ENCODE measurements around the gene SENP8.

Gene SENP8

DNA sequence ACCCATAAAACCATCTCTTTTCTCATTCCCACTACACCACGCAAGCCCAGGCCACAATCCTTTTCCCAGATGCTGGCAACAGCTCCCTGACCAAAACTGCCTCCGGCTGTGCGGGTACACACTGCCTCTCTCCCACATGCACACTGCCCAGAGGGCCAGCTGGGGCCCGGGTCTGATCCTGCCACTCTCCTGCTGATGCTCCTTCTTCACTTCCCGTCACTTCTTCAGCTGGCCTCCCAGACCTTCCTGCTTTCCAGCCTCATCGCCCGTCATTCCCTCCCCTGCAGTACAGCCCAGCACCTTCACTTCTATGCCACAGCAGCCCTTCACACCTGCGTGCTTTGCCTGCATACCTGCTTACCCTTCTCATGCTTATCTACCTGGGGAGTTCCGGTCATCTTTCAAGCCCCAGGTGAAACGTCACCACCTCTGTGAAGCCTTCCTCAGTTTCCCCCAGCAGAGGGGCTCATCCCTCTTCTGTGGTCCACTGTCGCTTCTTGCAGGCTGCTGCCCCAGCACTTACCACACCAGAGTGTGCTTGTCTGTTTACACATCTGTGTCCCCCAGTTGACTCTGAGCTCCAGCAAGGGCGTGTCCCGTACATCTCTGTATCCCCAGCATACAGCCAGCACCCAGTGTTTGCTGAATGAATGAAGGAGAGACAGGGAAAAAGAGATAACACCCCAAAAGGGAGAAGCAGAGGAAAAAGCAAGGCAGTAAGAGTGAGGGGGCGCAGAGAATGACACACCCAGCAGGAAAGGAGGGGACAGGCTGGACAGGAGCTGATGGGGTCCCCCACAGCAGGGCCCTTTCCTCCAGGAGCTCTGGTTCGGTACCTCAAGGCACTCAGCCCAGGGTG is 57.2 kb downstream of the SENP8 start:
- DNase-seq (ENCODE audit: low read depth in 2 of 2) = no peak

GRCh38 chr15:72176159-72176558 is 58.0 kb downstream of the SENP8 start:
- DNase-seq (ENCODE audit: low read depth in 2 of 2) = no peak

DNA sequence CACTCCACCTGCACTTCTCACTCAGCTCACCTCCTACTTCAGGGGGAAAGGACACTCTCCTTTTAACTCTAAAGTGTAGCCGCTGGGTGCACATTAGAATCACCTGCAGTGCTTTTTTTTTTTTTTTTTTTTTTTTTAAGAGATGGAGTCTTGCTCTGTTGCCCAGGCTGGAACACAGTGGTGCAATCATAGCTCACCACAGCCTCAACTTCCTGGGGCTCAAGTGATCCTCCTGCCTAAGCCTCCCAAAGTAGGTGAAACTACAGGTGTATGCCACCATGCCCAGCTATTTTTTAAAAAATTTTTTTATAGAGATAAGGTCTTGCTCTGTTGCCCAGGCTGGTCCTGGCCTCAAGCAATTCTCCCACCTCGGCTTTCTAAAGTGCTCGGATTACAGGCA is 58.5 kb downstream of the SENP8 start:
- DNase-seq (ENCODE audit: low read depth in 2 of 2) = no peak

DNA sequence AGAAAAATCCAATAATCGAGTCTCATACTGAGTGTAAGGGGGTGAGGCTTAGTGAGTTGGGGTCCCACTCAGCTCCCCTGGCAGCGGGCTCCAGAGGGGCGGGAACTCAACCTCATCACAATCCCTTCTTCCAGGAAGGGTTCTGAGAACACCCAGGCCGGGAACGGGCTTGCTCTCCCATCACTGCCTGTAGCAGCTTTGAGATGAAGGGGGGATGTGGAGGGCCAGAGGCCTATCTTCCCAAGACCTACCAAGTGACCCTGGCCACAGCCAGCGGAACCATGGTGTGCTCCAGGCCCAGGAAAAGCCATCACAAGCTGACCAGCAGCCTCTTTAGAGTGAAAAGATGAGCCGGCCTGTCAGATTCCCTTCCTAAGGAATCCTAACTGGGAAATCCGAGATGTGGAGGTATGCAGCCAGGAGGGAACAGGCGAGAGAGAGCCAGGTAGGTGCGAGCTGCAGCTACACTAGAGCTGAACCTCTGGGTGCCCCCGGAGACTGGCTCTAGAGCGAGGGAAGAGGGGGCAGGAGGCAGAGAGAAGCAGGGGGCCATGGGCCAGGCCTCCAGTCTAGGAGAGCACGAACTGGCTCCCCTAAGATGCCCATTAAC is 60.9 kb downstream of the SENP8 start:
- DNase-seq (ENCODE audit: low read depth in 2 of 2) = no peak

GRCh38 chr15:72179950-72180581 is 61.9 kb downstream of the SENP8 start:
- no peak for DNase-seq (ENCODE audit: low read depth in 2 of 2)

GRCh38 chr15:72180761-72181324 is 62.6 kb downstream of the SENP8 start:
- DNase-seq (ENCODE audit: low read depth in 2 of 2) = no peak

GRCh38 chr15:72182244-72182643 is 64.0 kb downstream of the SENP8 start:
- DNase-seq (ENCODE audit: low read depth in 2 of 2) = no peak

- DNase-seq (ENCODE audit: low read depth in 2 of 2) = no peak
Observed at GRCh38 chr15:72182673-72183072, 64.5 kb downstream of the SENP8 start.

DNA sequence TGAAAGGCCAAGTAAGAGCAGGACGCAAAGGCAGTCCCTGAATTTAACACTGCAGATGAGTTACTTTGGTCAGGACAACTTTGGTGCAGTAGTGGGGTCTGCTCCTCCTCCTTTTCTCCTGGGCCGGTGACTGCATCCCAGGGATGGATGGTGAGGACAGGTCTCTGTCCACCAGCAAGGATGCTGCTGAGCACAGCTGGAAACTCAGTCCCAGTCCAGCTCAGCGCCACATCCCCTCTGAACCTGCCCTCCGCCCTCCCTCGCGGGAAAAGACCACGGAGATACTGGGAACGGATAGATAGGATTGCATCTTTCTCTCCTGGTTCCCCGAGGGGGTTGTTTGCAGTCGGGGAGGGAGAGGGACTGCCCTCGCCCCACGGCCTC is 65.6 kb downstream of the SENP8 start:
- DNase-seq (ENCODE audit: low read depth in 2 of 2) = no peak

DNA sequence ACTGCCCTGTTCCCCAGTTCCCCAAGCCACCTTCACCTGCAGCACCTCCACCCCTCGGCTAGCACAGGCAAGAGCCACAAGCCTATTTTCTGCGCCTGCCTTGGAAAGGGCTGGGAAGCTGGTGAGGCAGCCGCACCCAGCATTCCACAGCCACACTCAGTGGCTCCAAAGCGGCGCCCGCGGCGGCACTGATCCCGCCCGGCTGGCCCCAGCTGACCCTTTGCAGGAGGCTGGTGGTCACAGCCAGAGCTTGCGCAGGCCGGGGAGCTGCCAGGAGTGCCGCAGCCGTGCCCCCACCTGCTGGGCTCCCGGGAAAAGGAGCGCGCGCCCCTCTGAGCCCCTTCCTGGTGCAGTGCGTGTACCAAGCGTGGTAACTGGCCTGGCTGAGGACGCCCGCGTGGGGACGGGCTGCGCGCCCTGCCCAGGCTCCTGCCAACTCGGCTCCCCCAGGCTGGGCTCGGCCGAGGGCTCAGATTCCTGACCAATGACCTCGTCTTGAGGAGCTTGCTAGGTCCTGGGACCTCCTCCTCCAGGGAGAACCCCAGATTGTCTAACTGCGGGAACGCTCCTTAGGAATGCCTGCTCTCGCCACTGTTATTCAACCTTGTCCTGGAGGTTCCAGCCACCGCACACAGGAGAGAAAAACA is 66.1 kb downstream of the SENP8 start:
- DNase-seq (ENCODE audit: low read depth in 2 of 2) = no peak

GRCh38 chr15:72189250-72189902 is 71.2 kb downstream of the SENP8 start:
- DNase-seq (ENCODE audit: low read depth in 2 of 2) = no peak

- DNase-seq (ENCODE audit: low read depth in 2 of 2) = no peak
Observed at GRCh38 chr15:72192416-72192815, 74.2 kb downstream of the SENP8 start.
